ENCODE measurements around the gene ADGRF5.

- TF ChIP-seq CTCF (conservative IDR thresholded peaks at IDR 0.05; ENCODE audit: low read length), result peak; percentile 46
- no peak for TF ChIP-seq EZH2phosphoT487 (IDR thresholded peaks at IDR 0.05; ENCODE audit: borderline replicate concordance)
Observed at GRCh38 chr6:46862381-46862780, 59.4 kb downstream of the ADGRF5 start.

All from Loucy (cell line).